GM21390 (cell line): ENCODE data around the gene ACTA2.

Source experiments
- ATAC-seq: cut with Tn5 transposase; IDR thresholded peaks from one replicate; pipeline ENCODE4 v1.9.1; 2021; ENCODE audit not compliant: unreplicated experiment

Gene ACTA2

GRCh38 chr10:88896372-88896993, 56.1 kb downstream of the ACTA2 start:
- ATAC-seq = no peak

- no peak for ATAC-seq
Observed at GRCh38 chr10:88895250-88895649, 57.3 kb downstream of the ACTA2 start.

- ATAC-seq = no peak
Observed at GRCh38 chr10:88893611-88894010, 59.0 kb downstream of the ACTA2 start.

- ATAC-seq = no peak
Observed at GRCh38 chr10:88892222-88892967, 60.2 kb downstream of the ACTA2 start.

GRCh38 chr10:88890681-88891381, 61.7 kb downstream of the ACTA2 start:
- no peak for ATAC-seq

GRCh38 chr10:88889559-88890337, 62.8 kb downstream of the ACTA2 start:
- peak; percentile 71 for ATAC-seq

GRCh38 chr10:88888810-88889445, 63.6 kb downstream of the ACTA2 start:
- ATAC-seq = no peak

GRCh38 chr10:88886557-88886956, 66.0 kb downstream of the ACTA2 start:
- peak; percentile 62 for ATAC-seq
